H9 (cell line): ENCODE measurements around the gene SPATA20. TPM values are rescaled to one million over a fixed set of nuclear protein-coding genes. Genes with fewer than 3 reads are reported as not detected.

ENCODE experiments used
- DNase-seq: peaks from one replicate; pipeline ENCODE4 v3.0.0-alpha.2; 2017
- H2AFZ ChIP-seq: one replicate; pipeline ENCODE4 v1.6.1; 2013; ENCODE audit warnings: mild to moderate bottlenecking, low read length, control low read depth, moderate library complexity
- H2AK5ac ChIP-seq: 2 replicates; pipeline ENCODE4 v1.6.1; 2013; ENCODE audit warnings: low read length, control low read depth, mixed read lengths; ENCODE audit not compliant: insufficient read length
- H2BK120ac ChIP-seq: one replicate; pipeline ENCODE4 v1.6.1; 2013; ENCODE audit warnings: low read depth, mild to moderate bottlenecking, low read length, control low read depth, inconsistent platforms; ENCODE audit not compliant: poor library complexity, severe bottlenecking
- H2BK12ac ChIP-seq: 2 replicates; pipeline ENCODE4 v1.6.1; 2013; ENCODE audit warnings: low read length, control low read depth, mixed read lengths, low read depth; ENCODE audit not compliant: insufficient read length
- H2BK15ac ChIP-seq: 2 replicates; pipeline ENCODE4 v1.6.1; 2013; ENCODE audit warnings: low read depth, low read length, control low read depth
- H2BK20ac ChIP-seq: one replicate; pipeline ENCODE4 v1.6.1; 2013; ENCODE audit warnings: low read depth, mild to moderate bottlenecking, low read length, control low read depth, inconsistent platforms; ENCODE audit not compliant: poor library complexity, severe bottlenecking
- H2BK5ac ChIP-seq: 2 replicates; pipeline ENCODE4 v1.6.1; 2013; ENCODE audit warnings: low read length, control low read depth, mixed read lengths; ENCODE audit not compliant: insufficient read length
- H3K14ac ChIP-seq: 2 replicates; pipeline ENCODE4 v1.6.1; 2013; ENCODE audit warnings: low read length, control low read depth; ENCODE audit not compliant: insufficient read depth
- H3K18ac ChIP-seq: 2 replicates; pipeline ENCODE4 v1.6.1; 2013; ENCODE audit warnings: low read depth, mild to moderate bottlenecking, mixed read lengths, low read length, control low read depth; ENCODE audit not compliant: insufficient read length
- H3K23ac ChIP-seq: 2 replicates; pipeline ENCODE4 v1.6.1; 2013; ENCODE audit warnings: low read length, control low read depth, mixed read lengths, low read depth; ENCODE audit not compliant: insufficient read length
- H3K23me2 ChIP-seq: 2 replicates; pipeline ENCODE4 v1.6.1; 2013; ENCODE audit warnings: low read depth, mild to moderate bottlenecking, mixed read lengths, low read length, control low read depth; ENCODE audit not compliant: insufficient read length, poor library complexity, severe bottlenecking
- H3K27ac ChIP-seq: 2 replicates; pipeline ENCODE4 v1.5.1; 2013; ENCODE audit warnings: low read length, control low read depth, mixed read lengths, low read depth; ENCODE audit not compliant: insufficient read length
- H3K27me3 ChIP-seq: 2 replicates; pipeline ENCODE4 v1.6.1; 2013; ENCODE audit warnings: low read length, control low read depth, inconsistent platforms; ENCODE audit not compliant: insufficient read depth
- H3K4ac ChIP-seq: 2 replicates; pipeline ENCODE4 v1.6.1; 2013; ENCODE audit warnings: low read depth, mild to moderate bottlenecking, control low read depth, inconsistent platforms, low read length, moderate library complexity
- H3K4me1 ChIP-seq: 2 replicates; pipeline ENCODE4 v1.6.1; 2013; ENCODE audit warnings: low read length, control low read depth, inconsistent platforms; ENCODE audit not compliant: insufficient read depth
- H3K4me2 ChIP-seq: 2 replicates; pipeline ENCODE4 v1.6.1; 2013; ENCODE audit warnings: low read length, control low read depth, mixed read lengths; ENCODE audit not compliant: insufficient read length, insufficient read depth
- H3K56ac ChIP-seq: 2 replicates; pipeline ENCODE4 v1.6.1; 2013; ENCODE audit warnings: low read depth, mild to moderate bottlenecking, mixed read lengths, low read length, control low read depth; ENCODE audit not compliant: insufficient read length
- H3K79me1 ChIP-seq: 2 replicates; pipeline ENCODE4 v1.6.1; 2013; ENCODE audit warnings: low read depth, mild to moderate bottlenecking, moderate library complexity, low read length, control low read depth, inconsistent platforms; ENCODE audit not compliant: insufficient read depth, poor library complexity, severe bottlenecking
- H3K79me2 ChIP-seq: 2 replicates; pipeline ENCODE4 v1.6.1; 2013; ENCODE audit warnings: low read length, control low read depth, inconsistent platforms; ENCODE audit not compliant: insufficient read depth
- H3K9ac ChIP-seq: 2 replicates; pipeline ENCODE4 v1.6.1; 2013; ENCODE audit warnings: low read length, control low read depth, mixed read lengths; ENCODE audit not compliant: insufficient read length; ENCODE audit errors: extremely low read depth
- H3K9me3 ChIP-seq: one replicate; pipeline ENCODE4 v1.6.1; 2013; ENCODE audit warnings: low read depth, low read length, inconsistent platforms; ENCODE audit not compliant: control insufficient read depth
- H3T11ph ChIP-seq: one replicate; pipeline ENCODE4 v1.6.1; 2013; ENCODE audit warnings: mild to moderate bottlenecking, low read length, control low read depth, inconsistent platforms
- H4K20me1 ChIP-seq: one replicate; pipeline ENCODE4 v1.6.1; 2013; ENCODE audit not compliant: control insufficient read depth, insufficient read length, insufficient read depth
- H4K5ac ChIP-seq: 2 replicates; pipeline ENCODE4 v1.6.1; 2013; ENCODE audit warnings: low read depth, mild to moderate bottlenecking, mixed read lengths, low read length, control low read depth; ENCODE audit not compliant: insufficient read length
- H4K8ac ChIP-seq: replicated peaks from 2 replicates; pipeline ENCODE4 v1.6.1; 2013; ENCODE audit warnings: low read length, control low read depth, mixed read lengths, low read depth; ENCODE audit not compliant: insufficient read length
- H4K91ac ChIP-seq: 2 replicates; pipeline ENCODE4 v1.6.1; 2013; ENCODE audit warnings: low read depth, mild to moderate bottlenecking, moderate library complexity, mixed read lengths, low read length, control low read depth; ENCODE audit not compliant: insufficient read length
- H3K27ac Mint-ChIP-seq, 3 experiments: 2 replicates in 2 of 3; 3 replicates in 1 of 3; pipeline ENCODE4 v1.8.0; 2020 to 2021; ENCODE audit warnings: mixed read lengths in 3 of 3, mild to moderate bottlenecking in 1 of 3, moderate library complexity in 1 of 3
- H3K27me3 Mint-ChIP-seq: 2 replicates; pipeline ENCODE4 v1.8.0; 2021; ENCODE audit warnings: low read depth, mild to moderate bottlenecking, moderate library complexity, mixed read lengths
- H3K36me3 Mint-ChIP-seq, 3 experiments: 2 replicates in 2 of 3; 3 replicates in 1 of 3; pipeline ENCODE4 v1.8.0; 2020 to 2021; ENCODE audit warnings: low read depth in 3 of 3, mixed read lengths in 3 of 3; ENCODE audit not compliant: insufficient read depth in 1 of 3
- H3K4me1 Mint-ChIP-seq, 2 experiments: 2 replicates each; pipeline ENCODE4 v1.8.0; 2020; ENCODE audit warnings: mixed read lengths in 2 of 2
- H3K4me3 Mint-ChIP-seq, 2 experiments: 2 replicates in 1 of 2; 3 replicates in 1 of 2; pipeline ENCODE4 v1.8.0; 2020 to 2021; ENCODE audit warnings: mild to moderate bottlenecking in 2 of 2, mixed read lengths in 2 of 2, moderate library complexity in 1 of 2
- H3K9me3 Mint-ChIP-seq, 2 experiments: 2 replicates in 1 of 2; 3 replicates in 1 of 2; pipeline ENCODE4 v1.8.0; 2020; ENCODE audit warnings: mild to moderate bottlenecking in 2 of 2, mixed read lengths in 2 of 2, moderate library complexity in 1 of 2
- WGBS: extraction: QIAGEN DNeasy Blood & Tissue Kit; methylation state at CpG from one replicate; pipeline ENCODE4 v1.1.7; 2013; ENCODE audit warnings: missing lambda C conversion rate, low lambda C conversion rate, mixed read lengths; ENCODE audit not compliant: insufficient read length; ENCODE audit errors: extremely low coverage; 5-methylcytosine and 5-hydroxymethylcytosine counted together
- total RNA-seq: library from RNA; stranded (reverse); gene quantifications from 2 replicates; pipeline ENCODE4 v1.2.1, GENCODE V29; 2021
- TF ChIP-seq, protein P1 (sequence below): fragments of 200-600 bp; sonication (generic); conservative IDR thresholded peaks from 3 replicates; pipeline ENCODE4 v1.8.0; 2021; ENCODE audit warnings: antibody characterized with exemption, mild to moderate bottlenecking

SPATA20 gene
- total RNA-seq, 1 experiment from 2014 or later, result 23.9 TPM

DNA sequence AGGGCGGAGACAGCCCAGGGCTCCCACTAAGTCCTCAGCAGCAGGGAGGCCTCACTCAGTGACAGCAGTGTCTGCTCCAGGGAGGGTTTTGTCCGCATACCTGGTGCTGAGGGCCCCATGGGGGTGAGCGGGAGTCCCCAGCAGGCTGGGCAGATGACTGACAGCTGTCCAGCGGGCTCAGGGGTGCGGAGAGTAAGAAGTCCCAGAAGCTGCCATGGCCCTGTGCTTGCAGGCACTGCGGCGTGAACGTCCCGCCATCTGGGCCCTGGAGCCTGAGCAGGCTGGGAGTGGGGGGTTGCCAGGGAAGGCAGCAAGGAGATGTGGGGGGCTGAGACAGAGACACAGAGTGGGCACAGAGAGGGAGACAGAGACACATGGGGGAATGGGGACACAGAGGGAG is 33.7 kb downstream of the SPATA20 start:
- no peak overlapping the region for H3K4me2 ChIP-seq
- no peak overlapping the region for H3T11ph ChIP-seq
- H4K91ac ChIP-seq, result no peak overlapping the region
- H3K4me1 ChIP-seq, result no peaks in the 10 kb centered on the region; the same call in 1 of the 2 replicates
- H2BK15ac ChIP-seq, result no peak overlapping the region
- no peak overlapping the region for H3K27ac Mint-ChIP-seq
- H3K27ac ChIP-seq, result no peak overlapping the region
- no peak for DNase-seq
- H2BK12ac ChIP-seq, result no peak overlapping the region
- H2AK5ac ChIP-seq, result no peak overlapping the region
- H3K56ac ChIP-seq, result no peak overlapping the region
- H3K9me3 Mint-ChIP-seq, result no peaks in the 10 kb centered on the region
- H3K79me2 ChIP-seq, result no peaks in the 10 kb centered on the region
- H2BK5ac ChIP-seq, result no peak overlapping the region
- peaks cover 0 to 4% (median 0%) of the 10 kb centered on the region in 3 experiments; a peak in 4 of 7 replicates for H3K36me3 Mint-ChIP-seq
- H2AFZ ChIP-seq, result no peak overlapping the region
- peak overlapping the region; percentile 7; the same call in 1 of the 2 replicates for H3K14ac ChIP-seq
- peaks cover 26 to 49% of the 10 kb centered on the region in 2 experiments for H3K4me1 Mint-ChIP-seq
- H3K23me2 ChIP-seq, result no peaks in the 10 kb centered on the region
- H2BK20ac ChIP-seq, result no peak overlapping the region
- H3K79me1 ChIP-seq, result no peaks in the 10 kb centered on the region
- TF ChIP-seq, protein P1, sequence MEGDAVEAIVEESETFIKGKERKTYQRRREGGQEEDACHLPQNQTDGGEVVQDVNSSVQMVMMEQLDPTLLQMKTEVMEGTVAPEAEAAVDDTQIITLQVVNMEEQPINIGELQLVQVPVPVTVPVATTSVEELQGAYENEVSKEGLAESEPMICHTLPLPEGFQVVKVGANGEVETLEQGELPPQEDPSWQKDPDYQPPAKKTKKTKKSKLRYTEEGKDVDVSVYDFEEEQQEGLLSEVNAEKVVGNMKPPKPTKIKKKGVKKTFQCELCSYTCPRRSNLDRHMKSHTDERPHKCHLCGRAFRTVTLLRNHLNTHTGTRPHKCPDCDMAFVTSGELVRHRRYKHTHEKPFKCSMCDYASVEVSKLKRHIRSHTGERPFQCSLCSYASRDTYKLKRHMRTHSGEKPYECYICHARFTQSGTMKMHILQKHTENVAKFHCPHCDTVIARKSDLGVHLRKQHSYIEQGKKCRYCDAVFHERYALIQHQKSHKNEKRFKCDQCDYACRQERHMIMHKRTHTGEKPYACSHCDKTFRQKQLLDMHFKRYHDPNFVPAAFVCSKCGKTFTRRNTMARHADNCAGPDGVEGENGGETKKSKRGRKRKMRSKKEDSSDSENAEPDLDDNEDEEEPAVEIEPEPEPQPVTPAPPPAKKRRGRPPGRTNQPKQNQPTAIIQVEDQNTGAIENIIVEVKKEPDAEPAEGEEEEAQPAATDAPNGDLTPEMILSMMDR, result no peak
- no peak overlapping the region for H3K4me3 Mint-ChIP-seq
- no peaks in the 10 kb centered on the region; the same call in 1 of the 2 replicates for H3K27me3 ChIP-seq
- no peak overlapping the region for H4K8ac ChIP-seq
- no CpG with 5 or more reads among the region's 9 CpGs for WGBS
- no peaks in the 10 kb centered on the region for H3K9me3 ChIP-seq
- no peak overlapping the region for H3K18ac ChIP-seq
- H3K23ac ChIP-seq, result no peak overlapping the region
- H4K5ac ChIP-seq, result no peak overlapping the region
- H3K9ac ChIP-seq, result no peak overlapping the region
- no peak overlapping the region for H2BK120ac ChIP-seq
- no peak overlapping the region for H3K4ac ChIP-seq
- peaks cover 2% of the 10 kb centered on the region for H4K20me1 ChIP-seq
- peaks cover 20% of the 10 kb centered on the region for H3K27me3 Mint-ChIP-seq
